Measurements from ENCODE around the gene KLHL35.

DNA sequence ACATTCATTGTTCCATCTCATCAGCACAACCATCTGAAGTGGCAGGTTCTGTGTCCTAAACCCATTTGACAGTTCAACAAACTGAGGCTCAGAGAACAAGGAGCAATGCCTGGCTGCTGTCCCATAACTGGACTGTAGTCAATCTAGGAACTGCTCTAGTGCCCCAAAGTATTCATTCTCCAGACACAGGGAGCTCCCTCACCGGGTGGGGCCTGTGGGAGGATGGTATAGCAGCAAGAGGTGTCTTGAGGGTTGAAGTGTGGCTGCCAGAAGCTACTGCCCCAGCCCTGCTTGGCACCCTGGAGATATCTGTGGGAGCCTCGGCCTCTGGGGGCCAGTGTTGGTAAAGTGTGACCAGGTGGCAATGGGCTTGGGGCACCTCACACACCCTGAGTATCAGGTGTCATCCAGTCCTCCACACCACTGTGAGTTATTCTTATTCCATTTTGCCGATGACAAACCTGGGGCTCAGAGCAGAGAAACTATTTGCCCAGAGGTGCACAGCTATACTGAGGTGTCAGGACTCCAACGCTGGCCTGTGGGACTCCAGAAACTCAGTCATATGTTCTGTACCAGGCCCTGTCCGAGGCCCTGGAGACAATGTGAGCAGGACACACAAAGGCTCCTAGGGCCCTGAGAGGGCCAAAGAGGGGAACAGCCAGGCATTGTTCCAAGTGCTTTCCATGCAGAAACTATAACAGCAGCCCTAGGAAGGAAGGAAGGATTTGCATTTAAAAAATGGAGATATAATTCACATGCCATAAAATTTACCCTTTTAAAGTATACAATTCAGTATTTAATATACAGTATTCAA lies 46.0 kb upstream of the KLHL35 start:
- TF ChIP-seq, protein P1, sequence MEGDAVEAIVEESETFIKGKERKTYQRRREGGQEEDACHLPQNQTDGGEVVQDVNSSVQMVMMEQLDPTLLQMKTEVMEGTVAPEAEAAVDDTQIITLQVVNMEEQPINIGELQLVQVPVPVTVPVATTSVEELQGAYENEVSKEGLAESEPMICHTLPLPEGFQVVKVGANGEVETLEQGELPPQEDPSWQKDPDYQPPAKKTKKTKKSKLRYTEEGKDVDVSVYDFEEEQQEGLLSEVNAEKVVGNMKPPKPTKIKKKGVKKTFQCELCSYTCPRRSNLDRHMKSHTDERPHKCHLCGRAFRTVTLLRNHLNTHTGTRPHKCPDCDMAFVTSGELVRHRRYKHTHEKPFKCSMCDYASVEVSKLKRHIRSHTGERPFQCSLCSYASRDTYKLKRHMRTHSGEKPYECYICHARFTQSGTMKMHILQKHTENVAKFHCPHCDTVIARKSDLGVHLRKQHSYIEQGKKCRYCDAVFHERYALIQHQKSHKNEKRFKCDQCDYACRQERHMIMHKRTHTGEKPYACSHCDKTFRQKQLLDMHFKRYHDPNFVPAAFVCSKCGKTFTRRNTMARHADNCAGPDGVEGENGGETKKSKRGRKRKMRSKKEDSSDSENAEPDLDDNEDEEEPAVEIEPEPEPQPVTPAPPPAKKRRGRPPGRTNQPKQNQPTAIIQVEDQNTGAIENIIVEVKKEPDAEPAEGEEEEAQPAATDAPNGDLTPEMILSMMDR (IDR thresholded peaks at IDR 0.05) = no peak
- no peak for TF ChIP-seq POLR2AphosphoS5 (IDR thresholded peaks at IDR 0.05)
